HG03045 (cell line): ENCODE measurements around the gene IL6R.

Source experiments
- ATAC-seq: cut with Tn5 transposase; IDR thresholded peaks from one replicate; pipeline ENCODE4 v1.9.1; 2021; ENCODE audit warnings: mild to moderate bottlenecking, moderate library complexity; ENCODE audit not compliant: unreplicated experiment

Gene IL6R

DNA sequence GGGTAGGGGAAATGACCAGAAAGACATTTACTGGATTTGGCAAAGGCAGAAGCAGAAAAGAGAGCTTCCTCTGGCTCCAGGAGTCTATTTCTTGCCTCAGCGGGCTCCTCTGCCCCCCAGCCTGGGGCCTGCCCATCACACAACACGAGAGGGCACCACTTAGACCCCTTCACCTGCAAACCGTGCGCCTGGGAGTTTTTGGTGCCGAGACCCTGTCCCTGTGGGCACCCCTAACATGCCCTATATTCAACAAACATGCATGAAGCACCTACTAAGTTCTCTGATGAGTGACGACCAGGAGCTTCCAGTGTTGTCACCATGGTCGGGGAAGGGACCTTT lies 18.8 kb downstream of the IL6R start:
- ATAC-seq, result no peak

DNA sequence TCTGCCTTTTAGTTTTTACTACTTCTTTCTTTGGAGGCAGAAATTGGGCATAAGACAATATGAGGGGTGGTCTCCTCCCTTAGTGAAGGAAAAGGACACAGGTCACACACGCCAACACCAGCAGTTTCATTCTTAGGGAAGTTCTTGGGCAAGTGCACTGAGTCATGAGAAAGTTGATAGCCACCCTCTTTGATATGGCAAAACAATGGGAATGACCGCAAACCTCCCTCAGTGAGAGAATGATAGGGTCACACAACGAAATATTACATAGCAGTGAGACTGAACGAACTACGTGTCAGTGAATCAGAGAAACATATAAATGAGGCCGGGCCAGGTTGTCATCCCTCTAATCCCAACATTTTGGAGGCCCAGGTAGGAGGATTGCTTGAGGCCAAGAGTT lies 20.0 kb downstream of the IL6R start:
- no peak for ATAC-seq

DNA sequence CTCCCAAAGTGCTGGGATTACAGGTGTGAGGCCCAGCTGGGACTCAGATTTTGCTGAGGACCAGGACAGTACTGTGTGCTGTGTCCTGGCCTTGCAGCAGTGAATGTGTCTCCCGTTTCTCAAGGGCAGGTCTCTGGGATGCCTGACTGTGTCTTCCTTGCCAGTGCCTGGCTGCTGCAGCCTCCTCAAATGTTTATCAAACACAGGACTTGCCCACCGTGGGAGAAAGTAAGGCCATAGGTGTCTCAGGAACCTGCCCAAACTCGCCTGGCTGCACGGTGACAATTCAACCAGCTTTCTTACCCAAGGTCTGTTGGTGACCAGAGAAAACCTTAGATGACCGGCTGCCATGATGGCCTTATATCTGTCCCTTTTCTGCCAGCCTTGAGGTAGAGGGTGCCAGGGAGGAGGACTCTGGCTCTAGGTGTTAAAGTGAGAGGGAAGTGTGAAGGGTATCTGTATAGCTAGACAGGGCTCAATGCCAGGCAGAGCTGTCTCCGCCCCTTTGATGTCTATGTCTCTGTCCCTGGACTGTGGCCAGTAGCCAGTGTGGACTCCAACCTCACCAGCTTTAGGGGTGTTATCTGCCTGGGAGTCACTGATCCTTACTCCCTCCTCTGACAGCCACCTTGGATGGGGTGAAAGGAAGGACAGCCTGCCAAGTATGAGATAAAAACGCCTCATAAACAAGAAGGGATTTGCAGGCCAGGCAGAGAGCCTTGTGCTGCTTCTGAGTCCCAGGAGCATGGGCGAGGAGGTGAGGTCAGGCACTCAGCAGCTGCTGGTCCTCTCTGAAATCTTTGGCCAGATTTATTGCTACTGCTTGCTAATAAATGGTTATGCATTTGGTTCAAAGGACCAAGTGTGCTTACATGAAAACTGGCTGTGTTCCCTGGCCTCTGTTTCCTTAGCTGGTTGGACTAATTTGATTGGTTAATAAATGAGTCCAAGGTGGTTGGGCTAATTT lies 22.3 kb downstream of the IL6R start:
- no peak for ATAC-seq

- ATAC-seq, result no peak
Observed at GRCh38 chr1:154429118-154429517, 24.0 kb downstream of the IL6R start.

DNA sequence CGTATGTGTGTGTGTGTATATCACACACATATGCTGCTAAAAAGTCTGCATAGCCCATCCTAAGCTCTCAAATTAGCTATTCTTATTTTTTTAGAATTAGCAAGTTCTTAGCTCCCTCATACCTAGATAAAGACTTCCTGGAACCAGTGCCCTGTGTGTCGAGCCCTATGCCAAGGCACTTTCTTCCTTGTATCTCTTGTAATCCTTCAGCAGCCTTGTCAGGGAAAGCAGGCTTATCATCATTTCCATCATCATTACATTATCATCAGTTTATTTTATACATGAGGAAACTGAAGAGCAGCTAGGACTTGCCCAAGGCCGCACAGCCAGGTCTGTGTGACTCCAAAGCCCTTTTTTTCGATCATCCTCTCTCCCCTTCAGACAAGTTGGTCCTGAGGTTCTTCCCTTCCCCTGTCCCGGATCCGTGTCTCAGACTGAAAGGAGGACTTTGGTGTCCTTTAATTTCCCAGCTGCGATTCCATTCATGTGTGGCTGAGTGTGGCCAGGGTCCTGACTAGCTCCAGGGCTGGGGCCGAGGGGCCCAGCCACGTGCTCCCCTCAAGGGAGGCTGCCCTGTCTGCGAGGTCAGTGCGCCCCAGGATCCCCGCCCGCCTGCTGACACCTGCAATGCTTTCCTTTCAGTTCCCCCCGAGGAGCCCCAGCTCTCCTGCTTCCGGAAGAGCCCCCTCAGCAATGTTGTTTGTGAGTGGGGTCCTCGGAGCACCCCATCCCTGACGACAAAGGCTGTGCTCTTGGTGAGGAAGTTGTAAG lies 24.9 kb downstream of the IL6R start:
- ATAC-seq, result no peak

GRCh38 chr1:154430903-154431302 lies 25.8 kb downstream of the IL6R start:
- ATAC-seq, result no peak

DNA sequence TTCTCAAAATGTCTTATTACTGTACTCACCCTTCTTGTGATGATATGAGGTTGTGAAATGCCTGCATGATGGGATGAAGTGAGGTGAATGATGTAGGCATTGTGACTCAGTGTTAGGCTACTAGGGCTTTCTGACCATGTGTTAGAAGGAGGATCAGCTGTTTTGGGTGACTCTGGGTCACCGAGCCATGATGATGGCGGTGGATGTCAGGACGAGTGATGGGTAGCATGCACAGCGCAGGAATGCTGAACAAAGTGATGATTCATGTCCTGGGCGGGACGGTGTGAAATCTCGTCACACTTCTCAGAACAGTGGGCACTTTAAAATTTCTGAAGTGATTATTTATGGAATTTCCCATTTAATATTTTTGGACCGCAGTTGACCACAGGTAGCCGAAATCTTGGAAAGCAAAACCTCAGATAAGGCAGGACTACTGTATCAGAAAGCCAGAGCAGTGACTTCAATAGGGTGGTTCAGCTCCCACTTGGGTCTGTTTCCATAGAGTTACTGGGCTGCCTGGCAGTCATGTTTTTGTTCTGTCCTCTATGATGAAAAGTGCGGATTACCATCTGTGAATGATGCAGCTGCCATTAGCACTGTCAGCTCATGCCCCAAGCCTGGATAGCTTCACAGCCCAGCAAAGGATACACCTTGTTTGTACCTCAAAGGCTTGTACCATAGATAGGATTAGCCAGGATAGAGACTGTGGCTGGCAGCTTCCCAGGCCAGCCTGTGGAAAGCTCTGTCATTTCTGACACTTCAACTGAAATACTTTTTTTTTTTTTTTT lies 26.6 kb downstream of the IL6R start:
- no peak for ATAC-seq

- no peak for ATAC-seq
Observed at GRCh38 chr1:154433161-154433764, 28.1 kb downstream of the IL6R start.

DNA sequence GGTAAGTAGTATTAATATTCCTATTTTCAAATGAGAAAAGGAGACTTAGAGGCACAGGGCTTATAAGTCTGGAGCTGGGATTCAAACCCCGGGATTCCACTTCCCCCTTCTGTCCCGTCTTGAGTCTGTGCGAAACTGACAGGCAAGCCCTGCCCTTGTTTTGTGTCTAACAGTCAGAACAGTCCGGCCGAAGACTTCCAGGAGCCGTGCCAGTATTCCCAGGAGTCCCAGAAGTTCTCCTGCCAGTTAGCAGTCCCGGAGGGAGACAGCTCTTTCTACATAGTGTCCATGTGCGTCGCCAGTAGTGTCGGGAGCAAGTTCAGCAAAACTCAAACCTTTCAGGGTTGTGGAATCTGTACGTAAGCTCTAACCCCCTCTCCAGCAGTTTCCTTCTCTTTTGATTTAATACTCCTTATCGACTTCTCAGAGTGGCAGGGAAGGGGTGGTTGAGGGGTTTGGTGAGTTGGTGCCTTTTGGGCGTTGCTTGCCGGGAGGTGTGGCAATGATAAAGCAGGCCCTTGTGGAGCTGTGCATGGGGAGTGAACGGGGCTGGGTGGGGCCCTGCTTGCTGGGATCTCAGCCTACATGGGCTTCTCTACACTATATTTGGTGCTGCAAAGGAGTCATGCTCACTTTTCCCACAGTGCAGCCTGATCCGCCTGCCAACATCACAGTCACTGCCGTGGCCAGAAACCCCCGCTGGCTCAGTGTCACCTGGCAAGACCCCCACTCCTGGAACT lies 29.4 kb downstream of the IL6R start:
- no peak for ATAC-seq

DNA sequence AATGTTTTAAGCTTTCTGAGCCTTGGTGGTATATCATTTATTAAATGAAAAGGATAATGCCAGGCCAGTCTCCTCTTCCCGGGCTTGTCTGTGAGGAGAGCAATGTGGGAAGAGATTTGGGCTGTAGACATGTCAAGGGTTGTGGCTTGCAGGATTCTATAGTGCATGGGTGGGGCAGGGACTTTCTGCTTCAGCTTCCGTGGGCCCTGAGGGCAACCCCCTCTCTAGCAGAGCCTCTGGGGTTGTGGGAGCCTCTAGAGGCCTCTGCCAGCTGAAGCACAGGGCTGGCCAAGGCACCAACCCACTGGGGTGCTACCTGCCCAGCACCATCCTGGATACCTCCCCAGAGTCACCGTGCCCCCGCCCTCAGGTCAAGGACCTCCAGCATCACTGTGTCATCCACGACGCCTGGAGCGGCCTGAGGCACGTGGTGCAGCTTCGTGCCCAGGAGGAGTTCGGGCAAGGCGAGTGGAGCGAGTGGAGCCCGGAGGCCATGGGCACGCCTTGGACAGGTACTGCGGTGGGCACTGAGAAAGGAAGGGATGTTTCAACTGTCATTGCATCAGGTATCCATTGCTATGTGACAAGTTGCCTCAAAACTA lies 30.6 kb downstream of the IL6R start:
- no peak for ATAC-seq

- ATAC-seq, result no peak
Observed at GRCh38 chr1:154436433-154436832, 31.3 kb downstream of the IL6R start.

- no peak for ATAC-seq
Observed at GRCh38 chr1:154440036-154440804, 35.1 kb downstream of the IL6R start.

GRCh38 chr1:154441241-154441888 lies 36.2 kb downstream of the IL6R start:
- ATAC-seq, result no peak

DNA sequence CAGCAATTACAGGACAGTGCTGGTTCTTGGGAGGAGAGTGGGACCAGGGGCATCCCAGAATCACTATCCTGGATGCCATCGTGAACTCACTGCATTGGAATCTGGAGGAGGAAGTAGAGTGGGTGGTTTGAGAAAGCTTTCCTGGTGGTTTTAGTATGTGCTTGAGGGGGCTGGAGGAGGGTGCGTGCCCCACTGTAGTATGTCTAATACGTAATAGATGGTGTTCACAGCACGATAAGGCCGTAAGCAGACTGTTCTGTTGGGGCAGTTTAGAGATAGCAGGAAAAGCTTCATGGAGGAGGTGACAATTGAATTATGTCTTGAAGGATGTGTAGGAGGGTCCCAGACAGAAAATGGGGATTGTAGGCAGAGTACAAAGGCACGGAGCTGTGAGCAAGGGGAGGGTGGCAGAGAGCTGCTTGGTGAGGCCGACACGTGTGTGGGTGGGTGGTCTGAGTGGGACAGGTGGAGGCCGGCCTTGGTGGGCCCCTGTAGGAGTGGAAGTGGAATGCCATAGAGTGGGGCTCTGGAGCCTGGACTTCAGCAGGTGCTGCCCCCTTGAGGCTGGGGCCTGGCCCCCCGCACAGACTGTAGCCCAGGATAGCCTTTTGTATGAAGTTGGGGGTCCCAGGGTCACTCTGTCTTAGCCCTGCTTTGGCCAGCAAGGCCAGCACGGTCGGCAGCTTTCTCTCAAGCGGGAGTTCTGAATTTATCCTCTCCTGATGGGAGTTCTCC lies 37.0 kb downstream of the IL6R start:
- no peak for ATAC-seq

DNA sequence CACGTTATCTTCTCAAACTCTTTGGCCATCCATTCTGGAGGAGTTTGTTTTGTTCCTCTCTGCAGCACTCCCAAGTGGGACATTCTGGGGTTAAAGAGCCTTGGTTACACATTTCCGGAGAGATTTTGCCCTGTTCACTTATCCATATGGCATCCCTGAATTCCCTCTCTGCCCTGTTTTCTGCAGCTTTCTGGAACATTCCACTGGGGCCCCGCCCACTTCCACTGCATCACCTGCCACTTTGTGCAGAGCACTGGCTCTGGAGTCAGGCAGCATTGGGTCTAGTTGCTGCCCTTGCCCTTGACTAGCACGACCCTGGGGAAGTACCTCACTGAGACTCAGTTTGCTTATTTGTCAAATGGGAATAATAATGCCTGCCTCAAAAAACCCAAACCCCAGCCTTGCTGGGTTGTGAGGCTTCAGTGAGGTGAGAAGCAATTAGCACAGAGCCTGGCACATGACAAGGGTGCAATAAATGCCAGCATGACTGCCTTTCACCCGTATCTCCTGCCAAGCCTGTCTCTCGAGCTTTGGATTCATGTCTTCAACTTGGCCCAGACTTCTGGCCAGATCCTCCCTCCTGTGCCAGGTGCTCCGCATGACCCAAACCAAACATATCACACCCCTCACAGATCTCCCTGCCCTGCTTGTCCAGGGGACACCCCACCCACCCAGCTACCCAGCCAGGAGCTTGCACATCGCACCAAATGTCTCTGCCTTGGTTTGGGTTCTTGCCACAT lies 38.3 kb downstream of the IL6R start:
- ATAC-seq, result no peak

GRCh38 chr1:154445040-154445472 lies 39.9 kb downstream of the IL6R start:
- ATAC-seq, result peak; percentile 56

GRCh38 chr1:154446292-154446691 lies 41.1 kb downstream of the IL6R start:
- no peak for ATAC-seq
